ENCODE results near the gene PARP3. TPM values are rescaled to one million over a fixed set of nuclear protein-coding genes. Genes with fewer than 3 reads are reported as not detected.
"Not testable (repeated sequence)": the region's sequence is repeated elsewhere in the genome, so short reads cannot be mapped to it uniquely, and the experiment has no call there.

PARP3 gene
- total RNA-seq, 4 donors from 2014 or later: 32.1 to 50.8 (median 47.1) TPM

DNA sequence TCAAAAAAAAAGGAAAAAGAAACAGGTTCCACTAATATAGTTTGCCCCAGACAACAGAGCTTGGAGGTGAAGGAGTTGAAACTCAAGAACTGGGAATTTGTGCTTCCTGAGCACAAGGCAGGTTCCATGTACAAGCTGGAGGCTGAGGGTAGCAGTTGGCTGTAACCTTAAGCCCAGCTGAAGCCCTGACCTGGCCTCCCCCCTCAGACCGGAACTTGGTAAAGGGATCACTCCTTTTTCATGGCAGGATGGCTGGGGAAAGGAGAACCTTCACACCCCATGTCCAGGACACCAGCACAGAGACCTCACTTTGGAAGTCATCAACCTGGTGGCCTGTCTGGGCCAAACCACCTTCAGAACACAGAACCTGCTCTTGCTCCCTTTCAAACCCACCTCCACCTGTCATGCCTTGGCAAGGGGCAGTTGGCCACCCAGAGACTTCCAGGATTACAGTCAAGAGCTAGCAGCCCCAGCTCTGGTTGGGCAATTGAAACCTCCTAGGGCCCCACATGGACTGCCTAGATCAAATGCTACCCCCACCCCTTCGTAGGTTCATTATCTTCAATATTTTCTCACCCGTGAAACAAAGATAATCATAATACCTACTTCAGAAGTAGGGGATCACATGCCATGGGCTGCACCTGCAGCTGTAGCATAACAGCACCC is 50.0 kb downstream of the PARP3 start:
- Histone ChIP-seq H3K27me3 (no peaks in the 10 kb centered on the region), H3K4me3 (replicated peaks in 1 of 3) (no peak overlapping the region), H3K27ac (no peak overlapping the region), H3K36me3 (peaks cover 17 to 18% of the 10 kb centered on the region in 2 donors), H3K4me1 (peaks cover 14 to 36% of the 10 kb centered on the region in 2 donors), H3K9me3 (no peaks in the 10 kb centered on the region)
- WGBS, 2 donors: 74 to 83% methylated on average over 2 to 3 of the region's 3 CpGs
- TF ChIP-seq POLR2A (IDR thresholded peaks at IDR 0.05) (no peak), CTCF (IDR thresholded peaks at IDR 0.05) (no peak)
- intact Hi-C loops (cut with DNase I): no loop called here
- DNase-seq: no peak

DNA sequence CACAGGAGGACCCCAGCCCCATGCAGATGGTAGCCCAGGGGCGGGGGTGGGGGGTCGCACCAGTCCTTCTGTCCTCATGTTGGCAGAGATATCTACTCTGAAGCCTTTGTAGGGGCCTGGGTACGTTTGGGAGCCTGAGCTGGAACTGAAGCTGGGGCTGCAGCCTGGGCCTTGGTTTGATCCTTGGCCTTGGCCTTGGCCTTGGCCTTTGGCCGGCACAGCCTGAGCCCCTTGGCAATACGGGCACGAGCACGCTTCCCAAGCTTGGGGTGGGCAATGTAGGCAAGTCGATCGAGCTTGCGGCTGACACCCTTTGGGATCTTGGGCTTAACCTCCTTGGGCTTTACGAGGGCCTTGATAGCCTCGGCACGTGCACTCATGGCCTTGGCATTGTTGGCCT is 51.5 kb downstream of the PARP3 start:
- DNase-seq; intact Hi-C loops (cut with DNase I); H3K27ac ChIP-seq; H3K4me3 ChIP-seq (replicated peaks in 1 of 3); H3K9me3 ChIP-seq; H3K27me3 ChIP-seq: not testable (repeated sequence)
- Histone ChIP-seq H3K4me1 (peaks cover 14 to 36% of the 10 kb centered on the region in 2 donors), H3K36me3 (peaks cover 17 to 18% of the 10 kb centered on the region in 2 donors)
- WGBS, 2 donors: 84 to 90% methylated on average over 7 to 9 of the region's 13 CpGs

DNA sequence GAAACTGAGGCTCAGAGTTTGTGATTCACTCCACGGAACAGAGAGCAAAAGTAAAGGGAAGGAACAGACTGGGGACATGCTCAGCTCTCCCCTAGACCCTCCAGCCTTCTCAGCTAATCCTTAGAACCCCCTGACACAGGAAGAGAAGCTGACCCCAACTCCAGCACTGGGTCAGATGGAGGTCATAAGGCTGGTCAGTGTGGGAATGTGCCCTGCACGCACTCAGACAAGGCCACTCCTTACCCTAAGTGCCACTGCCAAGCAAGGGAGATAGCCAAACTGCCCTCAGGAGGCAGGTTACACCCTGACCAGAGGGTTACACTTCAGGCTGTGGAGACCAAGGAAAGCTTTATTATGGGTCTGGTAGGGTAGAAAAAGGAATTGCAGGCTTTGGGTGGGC is 52.4 kb downstream of the PARP3 start:
- Histone ChIP-seq H3K9me3 (no peaks in the 10 kb centered on the region), H3K27ac (peak overlapping the region in 1 of 3 donors; percentile 98), H3K27me3 (no peaks in the 10 kb centered on the region), H3K4me3 (replicated peaks in 1 of 3) (peak overlapping the region in 1 of 3 donors; percentile 62), H3K36me3 (peaks cover 17 to 18% of the 10 kb centered on the region in 2 donors), H3K4me1 (peaks cover 10 to 31% of the 10 kb centered on the region in 2 donors)
- no peak for DNase-seq
- intact Hi-C loops (cut with DNase I): no loop called here
- 81 to 92% methylated on average over 2 of the region's 2 CpGs for WGBS, 2 donors
- TF ChIP-seq CTCF (IDR thresholded peaks at IDR 0.05): no peak

- peak; percentile 92 for DNase-seq
- Histone ChIP-seq H3K27me3 (no peaks in the 10 kb centered on the region), H3K4me3 (replicated peaks in 1 of 3) (peak within 1 kb of the TSS; percentile 62 to 86 (median 70)), H3K36me3 (peaks cover 17 to 18% of the 10 kb centered on the region in 2 donors), H3K27ac (peak within 1 kb of the TSS; percentile 85 to 98 (median 86)), H3K9me3 (no peaks in the 10 kb centered on the region), H3K4me1 (peaks cover 8 to 23% of the 10 kb centered on the region in 2 donors)
- intact Hi-C loops (cut with DNase I): no loop called here
- TF ChIP-seq POLR2A (IDR thresholded peaks at IDR 0.05) (peak in 1 of 2 donors; percentile 66), CTCF (IDR thresholded peaks at IDR 0.05) (no peak)
- WGBS, 2 donors: 1% methylated on average over 32 to 39 of the region's 40 CpGs
These were observed 53.4 kb downstream of the PARP3 start, which contains the start of gene RPL29 for GRCh38 chr3:51995346-51996163. TSS of gene RPL29 (minus strand) at chr3:51995895. CDS start at chr3:51995461, 434 bp downstream.

DNA sequence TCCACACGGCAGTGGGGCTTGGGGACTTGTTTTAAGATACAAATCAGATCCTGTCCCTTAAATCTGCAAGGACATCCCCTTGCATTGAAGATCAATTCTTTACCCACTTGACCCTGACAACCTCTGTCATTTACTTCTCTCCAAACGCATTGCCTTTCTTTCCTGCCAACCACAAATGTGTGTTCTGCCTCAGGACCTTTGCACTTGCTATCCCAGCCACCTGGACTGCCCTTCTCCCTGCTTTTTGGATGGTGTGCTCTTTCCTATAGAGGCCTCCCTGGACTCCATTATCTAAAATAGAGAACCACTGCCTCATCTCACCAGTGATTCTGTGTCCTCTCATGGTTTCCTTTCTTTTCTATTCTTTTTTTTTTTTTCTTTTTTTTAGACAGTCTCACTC is 55.0 kb downstream of the PARP3 start:
- 51 to 60% methylated on average over 2 of the region's 2 CpGs for WGBS, 2 donors
- Histone ChIP-seq H3K9me3 (no peaks in the 10 kb centered on the region), H3K4me1 (peaks cover 8 to 19% of the 10 kb centered on the region in 2 donors), H3K4me3 (replicated peaks in 1 of 3) (no peak overlapping the region), H3K36me3 (peaks cover 17 to 18% of the 10 kb centered on the region in 2 donors), H3K27ac (no peak overlapping the region), H3K27me3 (no peaks in the 10 kb centered on the region)
- no peak for DNase-seq
- intact Hi-C loops (cut with DNase I): no loop called here
- no peak for TF ChIP-seq CTCF (IDR thresholded peaks at IDR 0.05)
- TF ChIP-seq POLR2A (IDR thresholded peaks at IDR 0.05): no peak

All from thyroid gland (tissue), 4 donors.